Loucy (cell line): ENCODE results near the gene C1orf159.

ENCODE experiments used
- H2AFZ ChIP-seq: fragments of 200-600 bp; sonication (generic); 2 replicates; pipeline ENCODE4 v1.6.0; 2016; ENCODE audit warnings: antibody characterized with exemption, mild to moderate bottlenecking, low read length, moderate library complexity
- H3F3A ChIP-seq: fragments of 200-600 bp; 2 replicates; pipeline ENCODE4 v1.6.0; 2016; ENCODE audit warnings: antibody characterized with exemption, low read depth, mild to moderate bottlenecking
- H3K27me3 ChIP-seq: fragments of 200-600 bp; sonication (generic); 2 replicates; pipeline ENCODE4 v1.6.1; 2014; ENCODE audit warnings: low read length, mild to moderate bottlenecking; ENCODE audit not compliant: insufficient read depth, poor library complexity, severe bottlenecking
- H3K36me3 ChIP-seq: fragments of 200-600 bp; sonication (generic); 2 replicates; pipeline ENCODE4 v1.6.1; 2016; ENCODE audit warnings: low read length; ENCODE audit not compliant: insufficient read depth
- H3K4me1 ChIP-seq: fragments of 200-600 bp; sonication (generic); 2 replicates; pipeline ENCODE4 v1.5.1; 2014; ENCODE audit warnings: low read length, mild to moderate bottlenecking; ENCODE audit not compliant: insufficient read depth, poor library complexity, severe bottlenecking
- H3K4me2 ChIP-seq: fragments of 200-600 bp; sonication (generic); 2 replicates; pipeline ENCODE4 v1.6.0; 2014; ENCODE audit warnings: antibody characterized with exemption, low read length, low read depth, mild to moderate bottlenecking; ENCODE audit not compliant: poor library complexity, severe bottlenecking
- H3K4me3 ChIP-seq: fragments of 200-600 bp; sonication (generic); 2 replicates; pipeline ENCODE4 v1.5.1; 2014; ENCODE audit warnings: low read length, mild to moderate bottlenecking, mixed read lengths; ENCODE audit not compliant: poor library complexity, severe bottlenecking
- H3K79me2 ChIP-seq: fragments of 200-600 bp; sonication (generic); 2 replicates; pipeline ENCODE4 v1.6.1; 2014; ENCODE audit warnings: low read length; ENCODE audit not compliant: insufficient read depth
- H3K9ac ChIP-seq: fragments of 200-600 bp; sonication (generic); 2 replicates; pipeline ENCODE4 v1.6.0; 2014; ENCODE audit warnings: mild to moderate bottlenecking, low read depth, low read length, moderate library complexity; ENCODE audit not compliant: poor library complexity, severe bottlenecking
- H3K9me2 ChIP-seq: fragments of 200-600 bp; sonication (generic); replicated peaks from 2 replicates; pipeline ENCODE4 v1.6.1; 2016; ENCODE audit warnings: low read depth, low read length, mixed read lengths
- H3K9me3 ChIP-seq: fragments of 200-600 bp; sonication (generic); 2 replicates; pipeline ENCODE4 v1.6.1; 2014; ENCODE audit warnings: mild to moderate bottlenecking, antibody characterized with exemption, low read length, low read depth; ENCODE audit not compliant: insufficient read depth
- H4K20me1 ChIP-seq: fragments of 200-600 bp; sonication (generic); 2 replicates; pipeline ENCODE4 v1.6.0; 2014; ENCODE audit warnings: antibody characterized with exemption, low read length, mild to moderate bottlenecking; ENCODE audit not compliant: insufficient read depth, poor library complexity, severe bottlenecking
- CTCF ChIP-seq: fragments of 200-600 bp; sonication (generic); conservative IDR thresholded peaks from 2 replicates; pipeline ENCODE4 v1.5.1; 2014; ENCODE audit warnings: mild to moderate bottlenecking, antibody characterized with exemption, low read length
- EZH2phosphoT487 ChIP-seq: fragments of 200-600 bp; IDR thresholded peaks from 2 replicates; pipeline ENCODE4 v1.6.1; 2018; ENCODE audit warnings: antibody characterized with exemption, mild to moderate bottlenecking, moderate library complexity, borderline replicate concordance

The C1orf159 gene

GRCh38 chr1:1127551-1128451, 11.9 kb upstream of the C1orf159 start:
- H3K4me2 ChIP-seq: no peak overlapping the region
- H3K79me2 ChIP-seq: no peaks in the 10 kb centered on the region
- no peaks in the 10 kb centered on the region for H3K9me2 ChIP-seq
- no peak overlapping the region for H3K9ac ChIP-seq
- H2AFZ ChIP-seq: no peak overlapping the region
- no peaks in the 10 kb centered on the region for H3K27me3 ChIP-seq
- TF ChIP-seq CTCF (no peak), EZH2phosphoT487 (no peak)
- no peaks in the 10 kb centered on the region for H4K20me1 ChIP-seq
- no peaks in the 10 kb centered on the region; the same call in 1 of the 2 replicates for H3F3A ChIP-seq
- H3K36me3 ChIP-seq: no peaks in the 10 kb centered on the region
- H3K9me3 ChIP-seq: no peaks in the 10 kb centered on the region
- H3K4me1 ChIP-seq: no peaks in the 10 kb centered on the region
- H3K4me3 ChIP-seq: no peak overlapping the region

- TF ChIP-seq CTCF (no peak), EZH2phosphoT487 (no peak)
- H3F3A ChIP-seq: no peaks in the 10 kb centered on the region; the same call in 1 of the 2 replicates
- no peaks in the 10 kb centered on the region for H4K20me1 ChIP-seq
- H3K79me2 ChIP-seq: no peaks in the 10 kb centered on the region
- H3K9me3 ChIP-seq: no peaks in the 10 kb centered on the region
- no peak overlapping the region for H3K9ac ChIP-seq
- peaks cover 3% of the 10 kb centered on the region for H3K4me1 ChIP-seq
- H3K36me3 ChIP-seq: no peaks in the 10 kb centered on the region
- H3K9me2 ChIP-seq: no peaks in the 10 kb centered on the region
- H3K4me2 ChIP-seq: no peak overlapping the region
- no peaks in the 10 kb centered on the region for H3K27me3 ChIP-seq
- no peak overlapping the region for H3K4me3 ChIP-seq
- no peak overlapping the region for H2AFZ ChIP-seq
Measured at GRCh38 chr1:1125945-1126344, 10.1 kb upstream of the C1orf159 start.

GRCh38 chr1:1124786-1125642, 9.1 kb upstream of the C1orf159 start:
- H3K9me2 ChIP-seq: no peaks in the 10 kb centered on the region
- no peaks in the 10 kb centered on the region for H3K79me2 ChIP-seq
- H3F3A ChIP-seq: no peaks in the 10 kb centered on the region; the same call in 1 of the 2 replicates
- H3K4me1 ChIP-seq: peaks cover 3% of the 10 kb centered on the region
- H3K4me2 ChIP-seq: no peak overlapping the region
- H3K27me3 ChIP-seq: no peaks in the 10 kb centered on the region
- H4K20me1 ChIP-seq: no peaks in the 10 kb centered on the region
- H3K36me3 ChIP-seq: no peaks in the 10 kb centered on the region
- no peak overlapping the region for H3K4me3 ChIP-seq
- no peak overlapping the region for H2AFZ ChIP-seq
- no peaks in the 10 kb centered on the region for H3K9me3 ChIP-seq
- no peak for TF ChIP-seq CTCF
- TF ChIP-seq EZH2phosphoT487: no peak
- no peak overlapping the region for H3K9ac ChIP-seq
